ENCODE results near the gene LRRK1.

The LRRK1 gene

DNA sequence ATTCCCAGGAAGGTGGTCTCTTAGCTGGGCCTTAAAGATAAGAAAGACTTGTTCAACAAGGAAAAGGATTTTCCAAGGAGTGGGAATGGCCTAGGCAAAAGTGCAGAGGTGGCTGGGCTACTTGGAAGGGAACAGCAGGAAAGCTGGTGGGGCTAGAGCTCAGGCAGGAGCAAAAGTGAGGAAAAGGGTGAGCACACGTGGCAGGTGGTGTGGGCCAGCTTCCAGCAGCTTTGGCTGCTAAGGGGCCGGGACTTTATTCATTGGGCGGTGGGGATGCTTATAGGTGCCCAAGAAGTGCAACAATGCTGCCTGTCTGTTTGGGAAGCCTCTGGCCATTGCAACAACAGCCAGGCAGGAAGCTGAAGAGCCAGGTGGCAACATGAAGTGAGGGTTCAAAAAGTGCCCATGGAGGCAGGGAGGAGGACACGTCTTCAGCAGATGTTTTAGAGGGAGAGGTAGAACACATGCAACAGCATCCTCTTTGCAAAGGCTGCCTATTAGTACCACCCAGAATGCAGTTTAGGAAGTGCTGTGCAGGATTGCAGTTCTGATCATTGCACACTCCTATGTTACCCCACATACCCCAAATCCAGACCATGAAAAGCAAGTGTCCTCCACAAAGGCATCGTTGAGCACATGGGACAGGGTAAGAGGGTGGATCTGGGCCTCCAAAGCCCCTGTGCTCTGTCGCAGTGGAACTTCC, 25.7 kb upstream of the LRRK1 start:
- DNase-seq = no peak

DNA sequence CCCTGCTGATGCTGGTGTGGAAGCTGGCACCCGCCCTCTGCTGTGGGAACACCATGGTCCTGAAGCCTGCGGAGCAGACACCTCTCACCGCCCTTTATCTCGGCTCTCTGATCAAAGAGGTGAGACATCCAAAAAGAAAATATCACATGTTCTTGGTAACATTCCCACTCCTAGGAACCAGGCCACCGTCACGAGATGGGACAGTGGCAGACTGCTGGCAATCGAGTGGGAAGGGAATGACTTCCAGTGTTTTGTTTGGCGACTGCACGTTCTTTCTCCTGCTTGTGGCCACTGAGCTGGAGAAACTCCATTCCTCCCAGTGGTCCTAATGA, 25.2 kb upstream of the LRRK1 start:
- no peak for DNase-seq

DNA sequence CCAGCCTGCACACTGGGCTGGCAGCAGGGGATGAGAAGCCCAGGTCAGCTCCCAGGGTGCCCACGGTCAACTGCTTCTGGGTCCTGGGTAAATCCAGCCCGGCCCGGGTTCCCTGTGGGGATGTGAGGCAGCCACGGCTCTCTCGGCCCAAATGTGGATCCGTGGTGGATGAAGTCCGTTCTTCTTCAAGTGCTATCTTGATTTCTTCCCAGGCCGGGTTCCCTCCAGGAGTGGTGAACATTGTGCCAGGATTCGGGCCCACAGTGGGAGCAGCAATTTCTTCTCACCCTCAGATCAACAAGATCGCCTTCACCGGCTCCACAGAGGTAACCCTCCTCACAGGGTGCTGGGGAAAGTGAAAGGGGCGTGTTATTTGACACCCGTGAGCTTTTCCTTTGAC, 23.4 kb upstream of the LRRK1 start:
- DNase-seq = no peak

GRCh38 chr15:100897221-100898151, 21.7 kb upstream of the LRRK1 start:
- DNase-seq = no peak

GRCh38 chr15:100898152-100898490, 21.0 kb upstream of the LRRK1 start:
- DNase-seq = no peak

- DNase-seq = no peak
These were observed 20.3 kb upstream of the LRRK1 start for GRCh38 chr15:100898661-100899462.

DNA sequence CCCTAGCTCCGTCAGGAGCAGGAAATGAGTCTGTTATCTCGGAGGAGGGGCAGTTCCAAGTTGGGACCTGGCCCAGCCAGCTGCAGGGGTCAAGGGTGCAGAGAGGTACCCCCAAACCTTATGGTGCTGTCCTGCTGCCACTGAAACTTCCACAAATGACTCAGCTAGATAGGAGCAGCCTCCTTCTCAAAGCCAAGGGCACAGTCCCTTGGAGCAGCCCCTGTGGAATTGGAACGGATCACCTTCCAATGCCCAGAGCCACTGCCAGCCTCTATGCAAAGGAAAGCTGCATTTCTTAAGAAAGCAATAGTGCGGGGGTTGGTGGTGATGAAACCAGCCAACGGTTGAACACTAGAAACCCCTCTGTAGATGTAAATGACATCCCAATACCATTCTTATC, 19.6 kb upstream of the LRRK1 start:
- DNase-seq = no peak

- DNase-seq = no peak
These were observed 18.9 kb upstream of the LRRK1 start for GRCh38 chr15:100900136-100900794.

DNA sequence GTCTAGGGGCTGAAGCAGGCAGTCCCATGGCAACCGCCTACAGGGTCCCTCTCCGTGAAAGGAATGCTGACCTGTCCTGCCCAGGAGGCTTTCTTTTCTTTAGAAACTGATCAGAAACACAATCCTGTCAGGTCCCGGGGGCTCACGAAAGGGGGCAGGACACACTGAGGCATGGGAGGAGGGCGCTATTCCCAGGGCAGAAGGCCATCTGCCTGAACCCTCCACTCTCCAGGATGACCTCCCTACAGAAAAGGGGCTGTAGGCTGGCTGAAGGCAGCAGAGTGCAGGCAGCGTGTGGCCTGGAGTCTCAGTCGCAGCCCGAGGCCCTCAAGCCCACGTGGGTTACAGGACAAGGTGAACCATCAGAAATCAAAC, 18.4 kb upstream of the LRRK1 start:
- DNase-seq = no peak

- DNase-seq = no peak
These were observed 17.9 kb upstream of the LRRK1 start for GRCh38 chr15:100901296-100901695.

- DNase-seq = no peak
These were observed 17.3 kb upstream of the LRRK1 start for GRCh38 chr15:100901702-100902435.

DNA sequence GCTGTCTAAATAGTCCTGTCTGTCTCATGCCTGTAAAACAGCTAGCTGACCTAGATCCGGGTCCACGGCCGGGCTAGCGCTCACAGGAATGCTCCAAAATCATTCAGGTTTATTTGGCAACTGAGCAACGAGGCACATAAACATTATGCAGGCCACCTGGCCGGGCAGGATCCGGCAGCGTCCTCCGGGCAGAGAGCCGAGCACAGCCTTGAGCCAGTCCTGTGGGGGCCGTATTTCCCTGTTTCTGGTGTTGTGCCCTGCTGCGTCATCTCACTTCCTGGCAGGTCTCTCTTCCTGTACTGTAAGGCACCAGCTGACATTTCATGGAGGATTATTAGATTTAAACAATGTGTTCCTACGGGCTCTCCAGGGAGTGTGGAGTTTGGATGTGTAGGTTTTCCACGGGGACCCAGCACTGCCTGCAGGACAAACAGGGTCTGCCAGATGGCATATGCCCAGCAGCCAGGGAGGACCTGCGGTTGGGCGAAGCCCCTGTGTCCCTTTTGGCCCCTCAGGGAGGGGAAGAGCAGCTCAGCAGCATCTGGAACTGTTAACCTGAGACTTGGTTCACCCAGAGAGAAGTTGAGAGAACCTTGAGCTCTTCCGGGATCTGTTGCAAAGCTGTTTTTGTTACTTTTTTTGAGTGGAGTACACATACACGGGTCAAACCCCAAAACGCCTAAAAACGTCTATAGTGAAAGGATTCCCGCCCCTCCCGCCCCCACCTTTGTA, 16.6 kb upstream of the LRRK1 start:
- DNase-seq = no peak

- DNase-seq = no peak
These were observed 16.0 kb upstream of the LRRK1 start for GRCh38 chr15:100903168-100903554.

GRCh38 chr15:100905850-100906249, 13.3 kb upstream of the LRRK1 start:
- no peak for DNase-seq

- DNase-seq = no peak
These were observed 10.7 kb upstream of the LRRK1 start for GRCh38 chr15:100908466-100908865.

GRCh38 chr15:100909565-100909964, 9.6 kb upstream of the LRRK1 start:
- no peak for DNase-seq

GRCh38 chr15:100909989-100910955, 8.9 kb upstream of the LRRK1 start:
- DNase-seq = no peak

GRCh38 chr15:100911086-100911485, 8.1 kb upstream of the LRRK1 start:
- no peak for DNase-seq

DNA sequence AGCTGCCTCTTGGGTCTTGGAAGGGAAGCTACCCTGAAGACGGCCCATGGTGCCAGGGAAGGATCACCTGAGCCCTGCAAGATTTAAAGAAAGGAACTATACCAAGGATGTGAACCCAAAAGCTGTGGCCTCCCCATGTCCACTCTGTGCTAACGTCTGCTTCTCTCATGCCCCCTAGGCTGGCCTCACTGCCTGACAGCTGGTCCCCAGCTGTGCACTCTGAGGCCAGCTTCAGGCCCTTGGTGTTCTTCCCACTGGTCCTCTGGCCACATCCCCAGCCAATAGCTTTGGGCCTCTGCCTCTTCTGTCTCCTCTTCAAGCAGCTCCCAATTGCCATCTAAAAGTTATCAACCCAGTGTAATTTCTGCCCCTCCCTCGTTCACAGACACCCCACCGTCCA, 5.2 kb upstream of the LRRK1 start:
- no peak for DNase-seq

DNA sequence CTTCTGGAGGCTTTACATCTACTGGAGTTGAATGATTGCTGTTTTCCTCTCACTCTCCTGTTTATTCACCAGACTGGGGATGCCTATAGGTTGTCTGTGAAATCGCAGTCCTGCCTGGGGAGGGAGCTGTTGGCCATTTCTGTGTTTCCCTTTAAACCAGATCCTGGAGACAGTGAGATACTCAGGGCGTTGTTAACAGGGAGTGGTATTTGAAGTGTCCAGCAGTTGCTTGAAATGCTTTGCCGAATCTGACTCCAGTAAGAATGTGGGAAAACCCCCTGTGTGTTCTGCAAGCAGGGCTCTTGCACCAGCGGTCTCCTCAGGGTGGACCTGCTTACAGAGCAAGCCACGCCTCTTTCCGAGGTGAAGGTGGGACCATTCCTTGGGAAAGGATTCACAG, 4.3 kb upstream of the LRRK1 start:
- no peak for DNase-seq

Data from stimulated activated CD4-positive, alpha-beta T cell treated with anti-CD3 and anti-CD28 coated beads, Interleukin-1b, Interleukin-23, amount 100 ng/mL, for 48 hours (primary cell).